Thyroid gland (tissue), 4 donors: ENCODE results near the gene ZMYM3. TPM values are rescaled to one million over a fixed set of nuclear protein-coding genes. Genes with fewer than 3 reads are reported as not detected.

ENCODE experiments used
- DNase-seq, 2 donors: peaks; one replicate each; pipeline ENCODE4 v3.0.0-alpha.2; 2019
- H3K27ac ChIP-seq, 3 donors: fragments of 200-600 bp; sonication (generic); 1 replicate in 2 of 3; 2 replicates in 1 of 3; pipeline ENCODE4 v1.5.1; 2016 to 2019; ENCODE audit warnings: mild to moderate bottlenecking in 1 of 3, moderate library complexity in 1 of 3
- H3K27me3 ChIP-seq: fragments of 200-600 bp; sonication (generic); one replicate; pipeline ENCODE4 v1.5.1; 2019
- H3K36me3 ChIP-seq, 2 donors: fragments of 200-600 bp; sonication (generic); one replicate each; pipeline ENCODE4 v1.5.1; 2016 to 2019
- H3K4me1 ChIP-seq, 2 donors: fragments of 200-600 bp; sonication (generic); one replicate each; pipeline ENCODE4 v1.5.1; 2017 to 2019
- H3K4me3 ChIP-seq, 3 donors: fragments of 200-600 bp; sonication (generic); replicated peaks in 1 of 3; 1 replicate in 2 of 3; 2 replicates in 1 of 3; pipeline ENCODE4 v1.5.1; 2016; ENCODE audit warnings: mild to moderate bottlenecking in 1 of 3
- H3K9me3 ChIP-seq: fragments of 200-600 bp; sonication (generic); one replicate; pipeline ENCODE4 v1.5.1; 2017
- POLR2A ChIP-seq, 2 donors: fragments of 450-650 bp; IDR thresholded peaks; one replicate each; pipeline ENCODE4 v1.6.1; 2017; ENCODE audit warnings: antibody characterized with exemption in 2 of 2, mild to moderate bottlenecking in 2 of 2, moderate library complexity in 1 of 2
- WGBS, 2 donors: methylation state at CpG; one replicate each; pipeline ENCODE4 v1.1.5; 2017; 5-methylcytosine and 5-hydroxymethylcytosine counted together
- intact Hi-C: fragments of 100-400 bp; cut with DNase I; formaldehyde crosslinking; loops from one replicate; pipeline ENCODE4 v1.15.1; 2023
- total RNA-seq, 4 donors: library from RNA; depleted of rRNA; stranded (reverse); fragments of >200 nt; gene quantifications; one replicate each; pipeline ENCODE4 v1.2.3, GENCODE V29; 2016
- TF ChIP-seq, protein P1 (sequence below), 6 experiments: fragments of 200-600 bp in 3 of 6; fragments of 450-650 bp in 3 of 6; sonication (generic) in 3 of 6; IDR thresholded peaks; one replicate each; pipeline ENCODE4 v1.5.1; 2016 to 2019; ENCODE audit warnings: antibody characterized with exemption in 6 of 6, mild to moderate bottlenecking in 2 of 6, inconsistent platforms in 1 of 6, moderate library complexity in 1 of 6

The ZMYM3 gene
- total RNA-seq, 4 donors from 2014 or later = 17.7 to 27.4 (median 20.5) TPM

DNA sequence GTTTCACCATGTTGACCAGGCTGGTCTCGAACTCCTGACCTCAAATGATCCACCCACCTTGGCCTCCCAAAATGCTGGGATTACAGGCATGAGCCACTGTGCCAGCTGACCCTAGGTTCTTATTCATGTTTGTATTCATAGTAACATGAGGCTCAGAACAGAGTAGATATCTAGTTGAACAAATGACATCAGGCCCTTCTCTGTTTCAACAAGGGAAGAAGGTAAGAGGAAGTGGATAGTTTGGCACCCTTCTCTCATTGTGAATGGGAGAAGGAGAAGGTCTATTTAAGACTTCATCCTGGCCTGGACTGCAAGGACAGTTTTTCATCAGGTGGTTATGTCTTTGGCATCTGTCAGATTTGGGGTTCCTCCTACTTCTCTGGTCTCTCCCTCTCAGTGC is 17.1 kb downstream of the ZMYM3 start:
- no peak for DNase-seq
- 100% methylated on average over 1 of the region's 1 CpG; no CpG with 5 or more reads in 1 of the 2 donors for WGBS, 2 donors
- intact Hi-C loops = no loop called here
- no peak overlapping the region for H3K4me3 ChIP-seq
- H3K27ac ChIP-seq = no peak overlapping the region
- no peaks in the 10 kb centered on the region for H3K4me1 ChIP-seq
- no peaks in the 10 kb centered on the region for H3K27me3 ChIP-seq
- H3K9me3 ChIP-seq = no peaks in the 10 kb centered on the region
- H3K36me3 ChIP-seq = peaks cover 0 to 9% of the 10 kb centered on the region in 2 donors
- TF ChIP-seq, protein P1, sequence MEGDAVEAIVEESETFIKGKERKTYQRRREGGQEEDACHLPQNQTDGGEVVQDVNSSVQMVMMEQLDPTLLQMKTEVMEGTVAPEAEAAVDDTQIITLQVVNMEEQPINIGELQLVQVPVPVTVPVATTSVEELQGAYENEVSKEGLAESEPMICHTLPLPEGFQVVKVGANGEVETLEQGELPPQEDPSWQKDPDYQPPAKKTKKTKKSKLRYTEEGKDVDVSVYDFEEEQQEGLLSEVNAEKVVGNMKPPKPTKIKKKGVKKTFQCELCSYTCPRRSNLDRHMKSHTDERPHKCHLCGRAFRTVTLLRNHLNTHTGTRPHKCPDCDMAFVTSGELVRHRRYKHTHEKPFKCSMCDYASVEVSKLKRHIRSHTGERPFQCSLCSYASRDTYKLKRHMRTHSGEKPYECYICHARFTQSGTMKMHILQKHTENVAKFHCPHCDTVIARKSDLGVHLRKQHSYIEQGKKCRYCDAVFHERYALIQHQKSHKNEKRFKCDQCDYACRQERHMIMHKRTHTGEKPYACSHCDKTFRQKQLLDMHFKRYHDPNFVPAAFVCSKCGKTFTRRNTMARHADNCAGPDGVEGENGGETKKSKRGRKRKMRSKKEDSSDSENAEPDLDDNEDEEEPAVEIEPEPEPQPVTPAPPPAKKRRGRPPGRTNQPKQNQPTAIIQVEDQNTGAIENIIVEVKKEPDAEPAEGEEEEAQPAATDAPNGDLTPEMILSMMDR (IDR thresholded peaks at IDR 0.05) = no peak
- no peak for TF ChIP-seq POLR2A (IDR thresholded peaks at IDR 0.05)

DNA sequence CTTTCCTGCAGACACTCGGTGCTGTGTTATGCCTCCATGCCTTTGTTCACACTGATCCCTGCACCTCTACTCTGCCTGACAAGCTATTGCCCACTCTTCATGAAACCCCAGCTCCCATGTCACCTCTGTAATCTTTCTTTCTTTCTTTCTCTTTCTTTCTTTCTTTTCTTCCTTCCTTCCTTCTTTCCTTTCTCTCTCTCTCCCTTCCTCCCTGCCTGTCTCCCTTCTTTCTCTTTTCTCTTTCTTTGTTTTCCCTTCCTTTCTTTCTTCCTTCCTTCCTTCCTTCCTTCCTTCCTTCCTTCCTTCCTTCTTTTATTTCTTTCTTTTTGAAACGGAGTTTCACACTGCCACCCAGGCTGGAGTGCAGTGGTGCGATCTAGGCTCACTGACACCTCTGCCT is 18.5 kb downstream of the ZMYM3 start:
- H3K9me3 ChIP-seq = no peaks in the 10 kb centered on the region
- DNase-seq = no peak
- H3K27ac ChIP-seq = no peak overlapping the region
- H3K36me3 ChIP-seq = peaks cover 0 to 4% of the 10 kb centered on the region in 2 donors
- TF ChIP-seq POLR2A (IDR thresholded peaks at IDR 0.05) = no peak
- TF ChIP-seq, protein P1 (IDR thresholded peaks at IDR 0.05) = no peak
- no peaks in the 10 kb centered on the region for H3K27me3 ChIP-seq
- no peaks in the 10 kb centered on the region for H3K4me1 ChIP-seq
- intact Hi-C loops = no loop called here
- 88 to 89% methylated on average over 3 of the region's 3 CpGs for WGBS, 2 donors
- no peak overlapping the region for H3K4me3 ChIP-seq

DNA sequence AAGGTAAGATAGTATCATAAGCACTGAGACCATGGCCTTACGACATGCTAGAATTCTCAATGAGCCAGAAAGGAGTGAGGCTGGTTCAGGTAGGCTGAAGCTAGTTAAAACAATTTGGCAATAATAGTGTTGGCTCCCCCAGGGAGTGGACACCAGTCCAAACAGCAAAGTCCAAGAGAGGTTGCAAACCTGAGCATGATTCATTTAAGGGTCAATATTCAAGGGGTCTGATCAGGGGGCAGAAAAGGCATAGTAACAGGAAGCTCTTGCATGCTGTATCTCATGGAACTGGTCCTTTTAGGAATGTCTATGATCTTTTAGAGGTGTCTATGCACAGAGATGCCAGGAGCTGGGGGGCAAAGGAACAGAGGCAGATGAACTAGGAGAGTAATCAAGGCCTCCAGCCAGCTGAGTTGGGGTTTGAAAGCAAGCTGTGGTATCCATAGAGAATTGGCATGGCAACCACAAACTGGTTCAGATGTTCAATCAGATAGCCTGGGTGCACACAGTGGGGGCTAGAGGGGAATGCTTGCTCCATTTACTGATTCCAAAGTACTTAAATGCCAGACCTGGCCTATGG is 25.8 kb downstream of the ZMYM3 start:
- peaks cover 0 to 8% of the 10 kb centered on the region in 2 donors for H3K4me1 ChIP-seq
- H3K9me3 ChIP-seq = no peaks in the 10 kb centered on the region
- DNase-seq = no peak
- TF ChIP-seq POLR2A (IDR thresholded peaks at IDR 0.05) = no peak
- H3K27me3 ChIP-seq = no peaks in the 10 kb centered on the region
- intact Hi-C loops = no loop called here
- H3K36me3 ChIP-seq = no peaks in the 10 kb centered on the region
- no peak overlapping the region for H3K4me3 ChIP-seq
- H3K27ac ChIP-seq = no peak overlapping the region
- WGBS, 2 donors = 31 to 33% methylated on average over 1 of the region's 1 CpG

GRCh38 chrX:71227370-71228062 is 26.4 kb downstream of the ZMYM3 start:
- Histone ChIP-seq H3K4me1 (peaks cover 0 to 8% of the 10 kb centered on the region in 2 donors), H3K27me3 (no peaks in the 10 kb centered on the region), H3K36me3 (no peaks in the 10 kb centered on the region), H3K9me3 (no peaks in the 10 kb centered on the region), H3K4me3 (no peak overlapping the region), H3K27ac (no peak overlapping the region)
- 54 to 56% methylated on average over 5 of the region's 5 CpGs for WGBS, 2 donors
- no peak for DNase-seq
- intact Hi-C loops = no loop called here
- TF ChIP-seq, protein P1 (IDR thresholded peaks at IDR 0.05) = no peak
- no peak for TF ChIP-seq POLR2A (IDR thresholded peaks at IDR 0.05)

DNA sequence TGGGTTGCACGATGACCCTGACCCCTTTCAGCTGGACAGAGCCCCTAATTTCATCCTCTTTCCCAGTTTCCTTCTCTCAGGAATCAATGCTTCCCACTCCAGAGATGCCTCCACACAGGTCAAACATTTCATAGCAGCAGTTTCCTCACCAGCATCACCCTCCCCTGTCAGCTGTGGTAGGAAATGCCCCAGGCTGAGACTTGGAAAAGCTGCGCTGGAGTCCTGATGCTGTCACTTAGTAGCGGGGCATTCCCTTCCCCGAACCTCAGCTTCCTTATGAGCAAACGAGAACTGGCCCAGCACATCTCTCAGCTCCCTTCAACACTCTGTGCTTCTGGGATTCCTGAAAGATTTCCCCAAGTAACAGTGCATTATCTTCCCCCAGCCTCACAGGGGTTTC is 28.3 kb downstream of the ZMYM3 start:
- 58 to 84% methylated on average over 2 to 5 of the region's 5 CpGs for WGBS, 2 donors
- DNase-seq = no peak
- TF ChIP-seq, protein P1 (IDR thresholded peaks at IDR 0.05) = no peak
- TF ChIP-seq POLR2A (IDR thresholded peaks at IDR 0.05) = no peak
- H3K4me3 ChIP-seq = no peak overlapping the region
- no peaks in the 10 kb centered on the region for H3K36me3 ChIP-seq
- intact Hi-C loops = no loop called here
- no peak overlapping the region for H3K27ac ChIP-seq
- no peaks in the 10 kb centered on the region for H3K9me3 ChIP-seq
- H3K27me3 ChIP-seq = no peaks in the 10 kb centered on the region
- peaks cover 0 to 8% of the 10 kb centered on the region in 2 donors for H3K4me1 ChIP-seq
